ENCODE data around the gene C11orf98. TPM values are rescaled to one million over a fixed set of nuclear protein-coding genes. Genes with fewer than 3 reads are reported as not detected.
A peak's percentile ranks its signal among the peaks of the same experiment; 100 is the strongest.

The C11orf98 gene
- total RNA-seq, 1 experiment from 2014 or later: 139 TPM

DNA sequence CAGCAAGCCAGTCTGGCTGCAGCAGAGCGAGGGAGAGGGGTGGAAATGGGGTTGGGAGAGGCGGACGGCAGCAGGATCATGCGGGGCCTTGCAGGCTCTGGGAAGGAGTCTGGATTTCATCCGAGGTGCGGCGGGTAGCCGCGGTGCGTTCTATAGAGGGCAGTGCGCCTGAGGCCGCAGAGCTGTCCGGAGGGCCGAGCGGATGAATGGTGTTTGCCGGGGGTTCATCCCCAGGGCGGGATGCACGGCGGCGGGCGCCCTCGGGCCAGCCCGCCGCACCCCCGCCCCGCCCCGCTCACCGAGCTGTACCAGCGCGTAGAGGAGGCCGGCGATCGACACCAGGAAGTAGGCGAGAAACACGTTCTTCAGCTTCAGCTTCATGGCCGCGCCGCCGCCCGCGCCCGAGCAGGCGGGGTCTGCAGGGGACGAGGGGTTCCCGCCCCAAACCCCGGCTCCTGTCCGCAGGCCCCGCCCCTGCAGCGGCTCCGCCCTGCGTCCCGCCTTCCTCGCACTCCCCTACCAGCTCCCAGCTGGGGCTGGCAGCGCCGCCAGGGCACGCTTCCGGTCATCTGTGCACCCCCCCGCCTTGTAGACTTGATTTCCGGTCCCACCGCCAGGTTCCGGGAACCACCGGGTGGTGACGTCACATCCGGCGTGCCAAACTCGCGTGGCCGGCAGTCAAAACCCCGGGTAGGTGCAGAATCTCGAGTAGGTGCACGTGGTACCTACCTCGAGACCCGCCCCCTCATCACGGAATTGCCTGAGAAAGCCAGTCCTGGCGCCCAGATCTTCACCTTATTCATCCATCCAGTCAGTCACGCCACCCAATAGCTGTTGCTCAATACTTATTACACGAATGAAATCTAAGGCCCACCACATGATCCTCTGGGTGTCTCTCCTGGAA is 43.2 kb downstream of the C11orf98 start, which contains the start of gene B3GAT3:
Gene B3GAT3 (minus strand): TSS at position 420 of the 904 bp plus-strand sequence. CDS start 39 bp downstream, at position 381.
- H2BK5ac ChIP-seq (ENCODE audit: insufficient read length, low read length): no peak within 1 kb of the TSS
- DNase-seq: peak; percentile 99
- no peak within 1 kb of the TSS for H4K91ac ChIP-seq (ENCODE audit: insufficient read length, low read depth, low read length)
- peak within 1 kb of the TSS; percentile 87 for H3K18ac ChIP-seq (ENCODE audit: insufficient read length, low read depth, low read length)
- H3K14ac ChIP-seq (ENCODE audit: insufficient read depth, low read length): peak within 1 kb of the TSS; percentile 83
- H3K79me2 ChIP-seq (ENCODE audit: insufficient read depth, low read length): no peaks in the 10 kb centered on the region; the same call in 1 of the 2 replicates
- no peak within 1 kb of the TSS for H3K4ac ChIP-seq (ENCODE audit: low read depth, low read length)
- no peak within 1 kb of the TSS for H3T11ph ChIP-seq (ENCODE audit: low read length)
- H3K9ac ChIP-seq (ENCODE audit: extremely low read depth, insufficient read length, low read length): peak within 1 kb of the TSS; percentile 85
- H3K4me2 ChIP-seq (ENCODE audit: insufficient read depth, insufficient read length, low read length): peak within 1 kb of the TSS; percentile 98
- H2BK12ac ChIP-seq (ENCODE audit: insufficient read length, low read depth, low read length): no peak within 1 kb of the TSS
- WGBS (ENCODE audit: extremely low coverage, insufficient read length, low lambda C conversion rate): no CpG with 5 or more reads among the region's 77 CpGs
- no peak within 1 kb of the TSS for H2BK20ac ChIP-seq (ENCODE audit: low read depth, low read length, poor library complexity, severe bottlenecking)
- no peaks in the 10 kb centered on the region for H3K79me1 ChIP-seq (ENCODE audit: insufficient read depth, low read depth, low read length, poor library complexity, severe bottlenecking)
- no peak within 1 kb of the TSS for H2BK120ac ChIP-seq (ENCODE audit: low read depth, low read length, poor library complexity, severe bottlenecking)
- TF ChIP-seq, protein P1, sequence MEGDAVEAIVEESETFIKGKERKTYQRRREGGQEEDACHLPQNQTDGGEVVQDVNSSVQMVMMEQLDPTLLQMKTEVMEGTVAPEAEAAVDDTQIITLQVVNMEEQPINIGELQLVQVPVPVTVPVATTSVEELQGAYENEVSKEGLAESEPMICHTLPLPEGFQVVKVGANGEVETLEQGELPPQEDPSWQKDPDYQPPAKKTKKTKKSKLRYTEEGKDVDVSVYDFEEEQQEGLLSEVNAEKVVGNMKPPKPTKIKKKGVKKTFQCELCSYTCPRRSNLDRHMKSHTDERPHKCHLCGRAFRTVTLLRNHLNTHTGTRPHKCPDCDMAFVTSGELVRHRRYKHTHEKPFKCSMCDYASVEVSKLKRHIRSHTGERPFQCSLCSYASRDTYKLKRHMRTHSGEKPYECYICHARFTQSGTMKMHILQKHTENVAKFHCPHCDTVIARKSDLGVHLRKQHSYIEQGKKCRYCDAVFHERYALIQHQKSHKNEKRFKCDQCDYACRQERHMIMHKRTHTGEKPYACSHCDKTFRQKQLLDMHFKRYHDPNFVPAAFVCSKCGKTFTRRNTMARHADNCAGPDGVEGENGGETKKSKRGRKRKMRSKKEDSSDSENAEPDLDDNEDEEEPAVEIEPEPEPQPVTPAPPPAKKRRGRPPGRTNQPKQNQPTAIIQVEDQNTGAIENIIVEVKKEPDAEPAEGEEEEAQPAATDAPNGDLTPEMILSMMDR (conservative IDR thresholded peaks at IDR 0.05): no peak
- Mint-ChIP-seq H3K9me3 (no peaks in the 10 kb centered on the region), H3K27ac (peak within 1 kb of the TSS; percentile 95 to 98 (median 96)), H3K36me3 (ENCODE audit: insufficient read depth in 1 of 3, low read depth in 3 of 3) (peaks cover 19 to 39% (median 38%) of the 10 kb centered on the region in 3 experiments; a peak in 6 of 7 replicates), H3K27me3 (ENCODE audit: low read depth) (no peaks in the 10 kb centered on the region), H3K4me3 (peak within 1 kb of the TSS; percentile 95 to 98), H3K4me1 (peaks cover 17 to 19% of the 10 kb centered on the region in 2 experiments)
- no peak within 1 kb of the TSS for H3K56ac ChIP-seq (ENCODE audit: insufficient read length, low read depth, low read length)
- H2AK5ac ChIP-seq (ENCODE audit: insufficient read length, low read length): no peak within 1 kb of the TSS
- no peaks in the 10 kb centered on the region for H3K9me3 ChIP-seq (ENCODE audit: control insufficient read depth, low read depth, low read length)
- no peaks in the 10 kb centered on the region for H4K20me1 ChIP-seq (ENCODE audit: control insufficient read depth, insufficient read depth, insufficient read length)
- no peak within 1 kb of the TSS for H4K5ac ChIP-seq (ENCODE audit: insufficient read length, low read depth, low read length)
- peak within 1 kb of the TSS; percentile 93 for H3K23ac ChIP-seq (ENCODE audit: insufficient read length, low read depth, low read length)
- no peak within 1 kb of the TSS for H4K8ac ChIP-seq (replicated peaks; ENCODE audit: insufficient read length, low read depth, low read length)
- no peaks in the 10 kb centered on the region for H3K27me3 ChIP-seq (ENCODE audit: insufficient read depth, low read length)
- peaks cover 8% of the 10 kb centered on the region for H3K23me2 ChIP-seq (ENCODE audit: insufficient read length, low read depth, low read length, poor library complexity, severe bottlenecking)
- no peak within 1 kb of the TSS for H2BK15ac ChIP-seq (ENCODE audit: low read depth, low read length)
- H3K4me1 ChIP-seq (ENCODE audit: insufficient read depth, low read length): peaks cover 2% of the 10 kb centered on the region; the same call in 1 of the 2 replicates
- no peak within 1 kb of the TSS for H3K27ac ChIP-seq (ENCODE audit: insufficient read length, low read depth, low read length)
- no peak within 1 kb of the TSS for H2AFZ ChIP-seq (ENCODE audit: low read length)
